ENCODE data around the gene EFCAB8.

Gene EFCAB8

GRCh38 chr20:32906871-32907495 lies 48.3 kb downstream of the EFCAB8 start:
- TF ChIP-seq GATA1 (IDR thresholded peaks at IDR 0.05; ENCODE audit: low read depth, low read length) (no peak), POLR2A (IDR thresholded peaks at IDR 0.05; ENCODE audit: low read length) (no peak)
- DNase-seq, result no peak

- TF ChIP-seq GATA1 (IDR thresholded peaks at IDR 0.05; ENCODE audit: low read depth, low read length) (no peak), POLR2A (IDR thresholded peaks at IDR 0.05; ENCODE audit: low read length) (no peak)
- DNase-seq, result no peak
These were observed 49.2 kb downstream of the EFCAB8 start for GRCh38 chr20:32907886-32908285.

- no peak for TF ChIP-seq GATA1 (IDR thresholded peaks at IDR 0.05; ENCODE audit: low read depth, low read length)
- TF ChIP-seq POLR2A (IDR thresholded peaks at IDR 0.05; ENCODE audit: low read length), result no peak
- DNase-seq, result no peak
These were observed 49.9 kb downstream of the EFCAB8 start for GRCh38 chr20:32908334-32909292.

GRCh38 chr20:32909451-32909850 lies 50.7 kb downstream of the EFCAB8 start:
- no peak for DNase-seq
- no peak for TF ChIP-seq POLR2A (IDR thresholded peaks at IDR 0.05; ENCODE audit: low read length)
- no peak for TF ChIP-seq GATA1 (IDR thresholded peaks at IDR 0.05; ENCODE audit: low read depth, low read length)

GRCh38 chr20:32909896-32910571 lies 51.3 kb downstream of the EFCAB8 start:
- no peak for DNase-seq
- TF ChIP-seq POLR2A (IDR thresholded peaks at IDR 0.05; ENCODE audit: low read length), result no peak
- no peak for TF ChIP-seq GATA1 (IDR thresholded peaks at IDR 0.05; ENCODE audit: low read depth, low read length)

GRCh38 chr20:32911355-32911754 lies 52.6 kb downstream of the EFCAB8 start:
- no peak for TF ChIP-seq GATA1 (IDR thresholded peaks at IDR 0.05; ENCODE audit: low read depth, low read length)
- no peak for TF ChIP-seq POLR2A (IDR thresholded peaks at IDR 0.05; ENCODE audit: low read length)
- DNase-seq, result no peak

GRCh38 chr20:32912688-32913087 lies 54.0 kb downstream of the EFCAB8 start:
- TF ChIP-seq POLR2A (IDR thresholded peaks at IDR 0.05; ENCODE audit: low read length), result no peak
- TF ChIP-seq GATA1 (IDR thresholded peaks at IDR 0.05; ENCODE audit: low read depth, low read length), result no peak
- DNase-seq, result no peak

- TF ChIP-seq GATA1 (IDR thresholded peaks at IDR 0.05; ENCODE audit: low read depth, low read length) (no peak), POLR2A (IDR thresholded peaks at IDR 0.05; ENCODE audit: low read length) (no peak)
These were observed 55.3 kb downstream of the EFCAB8 start for GRCh38 chr20:32914031-32914430.

GRCh38 chr20:32917191-32917950 lies 58.6 kb downstream of the EFCAB8 start:
- no peak for DNase-seq
- TF ChIP-seq POLR2A (IDR thresholded peaks at IDR 0.05; ENCODE audit: low read length) (no peak), GATA1 (IDR thresholded peaks at IDR 0.05; ENCODE audit: low read depth, low read length) (no peak)

More at GRCh38 chr20:32914031-32914430, 55.3 kb downstream of the EFCAB8 start:
- DNase-seq, result no peak

- TF ChIP-seq POLR2A (IDR thresholded peaks at IDR 0.05; ENCODE audit: low read length) (no peak), GATA1 (IDR thresholded peaks at IDR 0.05; ENCODE audit: low read depth, low read length) (no peak)
- no peak for DNase-seq
These were observed 59.6 kb downstream of the EFCAB8 start for GRCh38 chr20:32918296-32918695.

- TF ChIP-seq POLR2A (IDR thresholded peaks at IDR 0.05; ENCODE audit: low read length), result no peak
- no peak for DNase-seq
These were observed 60.0 kb downstream of the EFCAB8 start for GRCh38 chr20:32918751-32919150.

GRCh38 chr20:32920066-32920465 lies 61.3 kb downstream of the EFCAB8 start:
- no peak for TF ChIP-seq POLR2A (IDR thresholded peaks at IDR 0.05; ENCODE audit: low read length)
- no peak for DNase-seq

- TF ChIP-seq GATA1 (IDR thresholded peaks at IDR 0.05; ENCODE audit: low read depth, low read length), result no peak
- no peak for TF ChIP-seq POLR2A (IDR thresholded peaks at IDR 0.05; ENCODE audit: low read length)
- DNase-seq, result no peak
These were observed 62.0 kb downstream of the EFCAB8 start for GRCh38 chr20:32920530-32921298.

Data from erythroblast (primary cell).